Immature natural killer cell (primary cell): Measurements from ENCODE around the gene WSCD1. TPM values are rescaled to one million over a fixed set of nuclear protein-coding genes. Genes with fewer than 3 reads are reported as not detected.

Experiments used
- DNase-seq, 3 donors: peaks; one replicate each; pipeline ENCODE4 v3.0.0; 2022; ENCODE audit warnings: mixed read lengths in 1 of 3
- H3K27ac Mint-ChIP-seq, 6 donors: one replicate each; pipeline ENCODE4 v1.8.0; 2020; ENCODE audit warnings: mixed read lengths in 6 of 6, mild to moderate bottlenecking in 5 of 6, inconsistent platforms in 4 of 6, moderate library complexity in 3 of 6
- H3K27me3 Mint-ChIP-seq, 3 donors: one replicate each; pipeline ENCODE4 v1.8.0; 2020 to 2021; ENCODE audit warnings: low read depth in 3 of 3, mild to moderate bottlenecking in 3 of 3, mixed read lengths in 3 of 3, moderate library complexity in 3 of 3, inconsistent platforms in 1 of 3
- H3K36me3 Mint-ChIP-seq, 3 donors: one replicate each; pipeline ENCODE4 v1.8.0; 2020; ENCODE audit warnings: mixed read lengths in 3 of 3, inconsistent platforms in 2 of 3, mild to moderate bottlenecking in 2 of 3
- H3K4me1 Mint-ChIP-seq, 2 donors: one replicate each; pipeline ENCODE4 v1.8.0; 2020; ENCODE audit warnings: inconsistent platforms in 2 of 2, mild to moderate bottlenecking in 2 of 2, mixed read lengths in 2 of 2, moderate library complexity in 1 of 2
- H3K4me3 Mint-ChIP-seq, 5 donors: one replicate each; pipeline ENCODE4 v1.8.0; 2020; ENCODE audit warnings: mild to moderate bottlenecking in 5 of 5, mixed read lengths in 5 of 5, inconsistent platforms in 3 of 5, moderate library complexity in 3 of 5
- H3K9me3 Mint-ChIP-seq, 6 donors: one replicate each; pipeline ENCODE4 v1.8.0; 2020; ENCODE audit warnings: mild to moderate bottlenecking in 6 of 6, mixed read lengths in 6 of 6, inconsistent platforms in 4 of 6, moderate library complexity in 3 of 6
- polyA plus RNA-seq, 3 donors: library from polyadenylated mRNA; unstranded; fragments of 300-500 nt; fragmentation: Illumina TruSeq; gene quantifications; one replicate each; pipeline ENCODE4 v1.2.3, GENCODE V29; 2021

Gene WSCD1
- polyA plus RNA-seq, 3 donors from 2014 or later, result 0.11 TPM; not detected in 2

DNA sequence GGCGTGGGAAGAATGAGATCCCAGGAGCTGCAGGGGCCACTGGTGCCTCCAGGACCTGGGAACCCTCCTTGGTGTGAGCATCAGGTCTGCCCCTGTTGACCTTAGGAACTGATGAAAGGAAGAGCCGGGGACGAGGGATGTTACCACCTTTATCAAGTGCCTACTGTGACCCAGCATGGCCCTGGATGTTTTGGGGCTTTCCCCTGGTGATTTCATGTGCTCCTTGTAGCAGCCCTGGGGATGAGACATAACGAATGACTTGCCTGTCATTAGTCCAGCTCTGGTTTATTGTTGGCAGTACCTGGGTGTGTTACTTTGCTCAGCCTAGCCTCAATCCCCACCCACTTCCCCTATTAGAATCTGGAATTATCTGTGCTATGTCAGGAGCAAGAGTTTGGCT is 39.9 kb downstream of the WSCD1 start:
- DNase-seq, result no peak
- Mint-ChIP-seq H3K36me3 (peaks cover 0 to 3% (median 0%) of the 10 kb centered on the region in 3 donors), H3K4me3 (no peak overlapping the region), H3K4me1 (no peaks in the 10 kb centered on the region), H3K9me3 (no peaks in the 10 kb centered on the region), H3K27ac (no peak overlapping the region), H3K27me3 (peaks cover 0 to 7% (median 2%) of the 10 kb centered on the region in 3 donors)

GRCh38 chr17:6110592-6110991 is 40.4 kb downstream of the WSCD1 start:
- H3K9me3 Mint-ChIP-seq, result no peaks in the 10 kb centered on the region
- no peaks in the 10 kb centered on the region for H3K4me1 Mint-ChIP-seq
- peaks cover 0 to 7% (median 2%) of the 10 kb centered on the region in 3 donors for H3K27me3 Mint-ChIP-seq
- no peak overlapping the region for H3K4me3 Mint-ChIP-seq
- peaks cover 0 to 3% (median 0%) of the 10 kb centered on the region in 3 donors for H3K36me3 Mint-ChIP-seq
- DNase-seq, result no peak
- H3K27ac Mint-ChIP-seq, result no peak overlapping the region

DNA sequence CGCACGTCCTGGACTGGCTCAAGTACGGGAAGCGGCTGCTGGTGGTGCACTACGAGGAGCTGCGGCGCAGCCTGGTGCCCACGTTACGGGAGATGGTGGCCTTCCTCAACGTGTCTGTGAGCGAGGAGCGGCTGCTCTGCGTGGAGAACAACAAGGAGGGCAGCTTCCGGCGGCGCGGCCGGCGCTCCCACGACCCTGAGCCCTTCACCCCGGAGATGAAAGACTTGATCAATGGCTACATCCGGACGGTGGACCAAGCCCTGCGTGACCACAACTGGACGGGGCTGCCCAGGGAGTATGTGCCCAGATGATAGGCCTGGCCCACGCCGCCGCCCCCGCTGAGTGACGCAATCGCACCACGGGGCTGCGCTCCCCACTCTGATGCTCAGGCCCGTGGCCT is 50.2 kb downstream of the WSCD1 start:
- no peak for DNase-seq
- H3K4me1 Mint-ChIP-seq, result no peaks in the 10 kb centered on the region

DNA sequence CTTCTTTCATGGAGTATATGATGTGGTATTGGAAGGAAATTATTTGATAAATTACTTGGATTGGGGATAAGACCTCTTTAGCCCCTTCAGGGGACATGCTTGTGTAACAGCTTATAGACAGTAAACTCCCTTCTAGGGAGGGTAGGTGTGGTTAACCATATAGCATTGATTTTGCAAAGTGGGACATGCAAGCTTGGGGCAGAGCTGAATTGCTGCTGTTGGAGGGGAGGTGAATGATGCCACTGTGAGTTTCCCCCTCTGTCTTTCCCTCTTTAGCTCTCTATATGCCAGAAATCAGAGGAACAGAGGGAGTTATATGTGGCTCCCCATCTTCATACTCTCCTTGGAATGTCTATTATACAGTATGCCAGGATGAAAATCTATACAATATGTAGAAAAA is 54.7 kb downstream of the WSCD1 start:
- no peak for DNase-seq
- no peak overlapping the region for H3K27ac Mint-ChIP-seq
- H3K27me3 Mint-ChIP-seq, result peaks cover 0 to 5% (median 3%) of the 10 kb centered on the region in 3 donors
- no peak overlapping the region for H3K4me3 Mint-ChIP-seq
- no peaks in the 10 kb centered on the region for H3K9me3 Mint-ChIP-seq
- no peaks in the 10 kb centered on the region for H3K4me1 Mint-ChIP-seq
- H3K36me3 Mint-ChIP-seq, result no peaks in the 10 kb centered on the region

More for the DNA sequence above, 50.2 kb downstream of the WSCD1 start:
- Mint-ChIP-seq H3K27me3 (peaks cover 3% of the 10 kb centered on the region in 3 donors), H3K36me3 (no peaks in the 10 kb centered on the region), H3K9me3 (no peaks in the 10 kb centered on the region), H3K4me3 (no peak overlapping the region), H3K27ac (no peak overlapping the region)

DNA sequence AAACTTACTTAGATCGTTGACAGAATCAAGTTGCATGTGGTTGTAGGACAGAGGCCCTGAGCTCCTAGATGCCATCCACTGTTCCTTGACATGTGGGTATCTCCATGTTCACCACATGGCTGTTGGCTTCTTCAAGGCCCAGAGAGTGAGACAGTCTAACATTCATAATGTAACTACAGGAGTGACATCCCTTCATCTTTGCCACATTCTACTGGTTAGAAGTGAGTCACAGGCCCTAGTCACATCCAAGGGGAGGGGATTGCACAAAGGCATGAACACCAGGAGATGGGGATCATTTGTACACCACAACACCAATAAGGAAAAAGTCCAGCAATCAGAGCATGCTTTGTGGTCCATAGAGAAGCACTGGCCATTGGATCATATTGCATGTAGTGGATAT is 56.6 kb downstream of the WSCD1 start:
- Mint-ChIP-seq H3K4me3 (no peak overlapping the region), H3K4me1 (no peaks in the 10 kb centered on the region), H3K27ac (peak overlapping the region in 1 of 6 donors; percentile 49), H3K36me3 (no peaks in the 10 kb centered on the region), H3K9me3 (no peaks in the 10 kb centered on the region), H3K27me3 (peaks cover 0 to 5% (median 3%) of the 10 kb centered on the region in 3 donors)
- no peak for DNase-seq

GRCh38 chr17:6134721-6135120 is 64.5 kb downstream of the WSCD1 start:
- no peak for DNase-seq
- Mint-ChIP-seq H3K36me3 (no peaks in the 10 kb centered on the region), H3K4me3 (no peak overlapping the region), H3K27me3 (peaks cover 0 to 5% (median 2%) of the 10 kb centered on the region in 3 donors), H3K9me3 (no peaks in the 10 kb centered on the region), H3K4me1 (no peaks in the 10 kb centered on the region), H3K27ac (no peak overlapping the region)

DNA sequence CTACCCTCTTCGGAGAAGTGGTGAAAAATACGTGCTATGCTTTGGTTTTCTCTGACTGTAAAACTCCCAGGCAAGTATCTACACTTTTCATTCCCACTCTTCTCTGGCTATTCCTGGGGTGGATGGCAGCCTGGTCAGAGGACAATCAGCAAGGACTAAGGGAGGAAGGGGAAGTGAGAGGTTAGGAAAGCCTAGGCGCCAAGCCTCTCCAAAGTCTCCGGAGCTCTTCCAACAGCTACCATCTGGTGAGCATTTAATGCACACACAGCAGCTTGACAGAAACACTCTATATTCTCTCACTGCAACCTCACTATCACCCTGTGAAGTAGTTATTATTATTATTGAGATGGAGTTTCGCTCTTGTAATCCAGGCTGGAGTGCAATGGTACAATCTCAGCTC is 65.1 kb downstream of the WSCD1 start:
- DNase-seq, result no peak
- Mint-ChIP-seq H3K36me3 (no peaks in the 10 kb centered on the region), H3K4me3 (no peak overlapping the region), H3K4me1 (no peaks in the 10 kb centered on the region), H3K27me3 (peaks cover 2 to 8% (median 2%) of the 10 kb centered on the region in 3 donors), H3K9me3 (no peaks in the 10 kb centered on the region), H3K27ac (no peak overlapping the region)

- Mint-ChIP-seq H3K4me3 (no peak overlapping the region), H3K27ac (no peak overlapping the region), H3K36me3 (no peaks in the 10 kb centered on the region), H3K4me1 (no peaks in the 10 kb centered on the region), H3K9me3 (no peaks in the 10 kb centered on the region), H3K27me3 (peaks cover 2 to 8% (median 2%) of the 10 kb centered on the region in 3 donors)
- DNase-seq, result no peak
These were observed 65.8 kb downstream of the WSCD1 start for GRCh38 chr17:6135996-6136395.

DNA sequence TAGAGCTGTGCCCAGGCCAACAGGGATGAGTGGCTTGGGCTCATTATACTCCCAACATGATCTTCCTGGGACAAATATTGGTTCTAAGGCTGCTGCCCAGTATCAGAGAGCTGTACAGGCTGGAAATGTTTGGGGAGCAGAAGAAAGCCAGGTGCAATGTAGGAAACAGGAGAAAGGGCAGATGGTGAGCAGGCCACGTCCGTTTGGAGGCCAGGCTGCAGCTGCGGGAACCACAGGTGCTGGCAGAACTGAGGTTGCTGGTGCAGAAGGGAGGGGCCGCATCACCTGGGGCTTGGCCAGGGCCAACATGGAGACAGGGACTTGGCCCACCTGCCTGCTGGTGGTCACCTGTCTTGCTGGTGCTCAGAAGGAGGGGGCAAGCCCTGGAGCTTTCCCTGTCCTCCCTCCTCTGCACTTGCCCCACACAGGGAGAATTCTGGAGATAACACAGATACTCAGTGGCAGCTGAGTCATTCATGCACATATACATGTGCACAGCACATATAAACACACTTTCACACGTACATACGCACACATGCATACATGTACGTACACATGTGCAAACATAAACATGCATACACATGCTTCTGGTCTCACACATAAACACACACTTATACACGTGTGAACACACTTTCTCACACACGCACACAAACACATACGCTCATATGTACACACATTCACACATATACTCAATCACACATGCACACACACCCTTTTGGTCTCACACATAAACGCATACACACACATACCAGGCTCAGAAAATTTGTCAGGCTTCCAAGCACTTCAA is 67.7 kb downstream of the WSCD1 start:
- DNase-seq, result no peak
- Mint-ChIP-seq H3K9me3 (no peaks in the 10 kb centered on the region), H3K27me3 (peaks cover 2 to 8% (median 5%) of the 10 kb centered on the region in 3 donors), H3K36me3 (no peaks in the 10 kb centered on the region), H3K4me3 (no peak overlapping the region), H3K27ac (no peak overlapping the region), H3K4me1 (no peaks in the 10 kb centered on the region)

DNA sequence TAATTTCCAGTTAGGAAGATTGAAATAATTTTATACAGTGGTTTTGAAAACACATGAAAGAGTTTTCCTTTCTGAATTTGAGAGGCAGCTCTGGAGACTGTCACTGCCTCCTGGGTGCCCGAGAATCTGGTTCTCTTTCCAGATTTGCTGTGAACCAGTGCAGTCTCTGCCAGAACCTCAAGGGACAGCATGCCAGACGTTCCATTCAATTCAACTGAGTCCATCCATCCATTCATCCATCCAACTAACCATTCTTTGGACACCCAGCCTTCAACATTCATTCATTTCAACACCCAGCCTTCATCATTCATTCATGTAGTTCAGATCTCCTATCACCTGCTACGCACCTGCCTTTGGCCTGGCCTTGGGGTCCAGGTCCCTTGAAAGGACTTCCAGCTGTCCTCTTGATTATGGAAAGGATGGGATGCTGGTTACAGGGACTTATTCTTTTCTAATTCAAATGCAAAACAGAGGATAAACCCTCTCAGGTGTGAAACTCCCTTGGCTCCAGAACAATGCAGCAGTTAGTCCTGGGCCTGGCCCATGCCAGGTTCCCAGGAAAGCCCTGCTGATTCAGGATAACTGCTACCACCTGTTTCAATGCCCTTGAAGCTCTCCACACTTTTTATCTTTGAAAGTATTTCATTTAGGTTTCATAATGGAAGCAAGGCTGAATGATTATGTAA is 68.7 kb downstream of the WSCD1 start:
- Mint-ChIP-seq H3K4me1 (no peaks in the 10 kb centered on the region), H3K9me3 (no peaks in the 10 kb centered on the region), H3K27me3 (peaks cover 2 to 5% (median 3%) of the 10 kb centered on the region in 3 donors), H3K4me3 (no peak overlapping the region), H3K36me3 (no peaks in the 10 kb centered on the region), H3K27ac (no peak overlapping the region)
- no peak for DNase-seq

GRCh38 chr17:6139447-6139832 is 69.3 kb downstream of the WSCD1 start:
- DNase-seq, result no peak
- Mint-ChIP-seq H3K4me1 (no peaks in the 10 kb centered on the region), H3K9me3 (no peaks in the 10 kb centered on the region), H3K27me3 (peaks cover 2 to 5% (median 3%) of the 10 kb centered on the region in 3 donors), H3K36me3 (no peaks in the 10 kb centered on the region), H3K27ac (no peak overlapping the region), H3K4me3 (no peak overlapping the region)

DNA sequence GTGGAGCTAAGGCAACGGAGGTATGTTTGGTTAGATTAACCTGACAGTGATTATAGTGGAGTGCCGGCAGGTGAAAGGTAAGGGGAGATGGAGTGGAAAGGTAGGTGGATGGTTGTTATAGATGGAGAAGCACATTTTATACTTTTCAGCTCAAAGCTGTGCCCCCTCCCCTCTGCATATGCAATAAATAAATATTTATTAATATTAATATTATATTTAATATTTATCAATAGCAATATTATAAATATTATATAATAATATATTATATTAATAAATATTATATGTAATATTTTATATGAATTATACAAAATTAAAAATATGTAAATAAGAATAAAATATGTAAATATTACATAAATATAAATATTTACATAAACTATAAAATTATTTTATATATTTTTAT is 70.0 kb downstream of the WSCD1 start:
- H3K4me3 Mint-ChIP-seq, result no peak overlapping the region
- no peaks in the 10 kb centered on the region for H3K4me1 Mint-ChIP-seq
- no peaks in the 10 kb centered on the region for H3K36me3 Mint-ChIP-seq
- H3K9me3 Mint-ChIP-seq, result no peaks in the 10 kb centered on the region
- peaks cover 2 to 5% (median 3%) of the 10 kb centered on the region in 3 donors for H3K27me3 Mint-ChIP-seq
- no peak overlapping the region for H3K27ac Mint-ChIP-seq
- DNase-seq, result no peak

- H3K4me1 Mint-ChIP-seq, result no peaks in the 10 kb centered on the region
- no peaks in the 10 kb centered on the region for H3K36me3 Mint-ChIP-seq
- peaks cover 2 to 5% (median 3%) of the 10 kb centered on the region in 3 donors for H3K27me3 Mint-ChIP-seq
- no peak for DNase-seq
- no peak overlapping the region for H3K27ac Mint-ChIP-seq
- H3K4me3 Mint-ChIP-seq, result no peak overlapping the region
- no peaks in the 10 kb centered on the region for H3K9me3 Mint-ChIP-seq
These were observed 70.7 kb downstream of the WSCD1 start for GRCh38 chr17:6140728-6141330.

- Mint-ChIP-seq H3K27ac (no peak overlapping the region), H3K4me1 (no peaks in the 10 kb centered on the region), H3K4me3 (no peak overlapping the region), H3K27me3 (peaks cover 0 to 5% (median 3%) of the 10 kb centered on the region in 3 donors), H3K36me3 (no peaks in the 10 kb centered on the region), H3K9me3 (no peaks in the 10 kb centered on the region)
- no peak for DNase-seq
These were observed 72.5 kb downstream of the WSCD1 start for GRCh38 chr17:6142701-6143100.
